NCI-H524 (cell line): ENCODE data around the gene GAB3.

Source experiments
- DNase-seq, 2 experiments: peaks; one replicate each; lab custom pipeline; 2025; lab: John Stamatoyannopoulos, UW

GAB3 gene, protein sequence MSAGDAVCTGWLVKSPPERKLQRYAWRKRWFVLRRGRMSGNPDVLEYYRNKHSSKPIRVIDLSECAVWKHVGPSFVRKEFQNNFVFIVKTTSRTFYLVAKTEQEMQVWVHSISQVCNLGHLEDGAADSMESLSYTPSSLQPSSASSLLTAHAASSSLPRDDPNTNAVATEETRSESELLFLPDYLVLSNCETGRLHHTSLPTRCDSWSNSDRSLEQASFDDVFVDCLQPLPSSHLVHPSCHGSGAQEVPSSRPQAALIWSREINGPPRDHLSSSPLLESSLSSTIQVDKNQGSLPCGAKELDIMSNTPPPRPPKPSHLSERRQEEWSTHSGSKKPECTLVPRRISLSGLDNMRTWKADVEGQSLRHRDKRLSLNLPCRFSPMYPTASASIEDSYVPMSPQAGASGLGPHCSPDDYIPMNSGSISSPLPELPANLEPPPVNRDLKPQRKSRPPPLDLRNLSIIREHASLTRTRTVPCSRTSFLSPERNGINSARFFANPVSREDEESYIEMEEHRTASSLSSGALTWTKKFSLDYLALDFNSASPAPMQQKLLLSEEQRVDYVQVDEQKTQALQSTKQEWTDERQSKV

DNA sequence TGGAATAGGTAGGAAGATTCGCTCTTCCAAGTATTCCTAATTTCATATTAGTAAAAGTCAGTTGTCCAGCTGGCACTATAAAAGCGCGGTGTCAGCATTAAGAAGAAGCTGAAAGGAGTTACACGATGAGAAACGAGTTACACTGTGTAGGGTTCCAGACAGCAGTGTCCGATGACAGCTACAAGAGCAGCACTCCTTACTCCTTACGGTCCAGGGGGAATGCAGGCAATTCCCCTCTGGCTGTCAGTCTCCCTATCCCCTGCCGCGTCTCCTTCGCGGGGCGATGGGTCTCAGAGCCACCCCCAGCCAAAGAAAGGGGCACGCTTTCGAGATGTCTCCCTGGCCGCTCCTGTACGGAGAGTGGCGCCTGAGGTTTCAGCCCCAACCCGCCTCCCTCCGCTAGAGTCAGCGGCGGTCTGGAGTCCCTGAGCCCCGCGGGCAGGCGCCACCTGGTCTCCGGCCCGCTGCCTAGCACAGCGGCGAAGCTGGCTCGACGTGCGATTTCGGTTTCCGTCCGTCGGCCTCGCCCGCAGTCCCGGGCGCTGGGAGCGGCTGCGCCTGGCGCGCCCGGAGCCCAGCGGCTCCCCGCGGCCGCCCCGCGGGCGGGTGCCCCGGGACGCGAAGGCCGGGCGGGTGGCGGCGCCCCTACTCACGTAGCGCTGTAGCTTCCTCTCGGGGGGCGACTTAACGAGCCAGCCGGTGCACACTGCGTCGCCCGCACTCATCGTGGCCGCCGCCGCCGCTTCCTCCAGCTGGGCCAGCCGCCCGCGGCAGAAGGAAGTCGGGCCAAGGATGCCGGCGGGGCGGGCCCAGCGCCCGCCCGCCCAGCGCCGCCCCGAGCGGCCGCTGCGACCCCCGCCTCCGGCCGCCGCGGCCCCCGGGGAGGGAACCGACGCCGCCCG lies at the start of gene GAB3:
Gene GAB3, minus strand, starts transcription at position 777 of the 902 bp plus-strand sequence. Its CDS starts 52 bp downstream, at position 725.
- DNase-seq = peak; percentile 25 to 59

DNA sequence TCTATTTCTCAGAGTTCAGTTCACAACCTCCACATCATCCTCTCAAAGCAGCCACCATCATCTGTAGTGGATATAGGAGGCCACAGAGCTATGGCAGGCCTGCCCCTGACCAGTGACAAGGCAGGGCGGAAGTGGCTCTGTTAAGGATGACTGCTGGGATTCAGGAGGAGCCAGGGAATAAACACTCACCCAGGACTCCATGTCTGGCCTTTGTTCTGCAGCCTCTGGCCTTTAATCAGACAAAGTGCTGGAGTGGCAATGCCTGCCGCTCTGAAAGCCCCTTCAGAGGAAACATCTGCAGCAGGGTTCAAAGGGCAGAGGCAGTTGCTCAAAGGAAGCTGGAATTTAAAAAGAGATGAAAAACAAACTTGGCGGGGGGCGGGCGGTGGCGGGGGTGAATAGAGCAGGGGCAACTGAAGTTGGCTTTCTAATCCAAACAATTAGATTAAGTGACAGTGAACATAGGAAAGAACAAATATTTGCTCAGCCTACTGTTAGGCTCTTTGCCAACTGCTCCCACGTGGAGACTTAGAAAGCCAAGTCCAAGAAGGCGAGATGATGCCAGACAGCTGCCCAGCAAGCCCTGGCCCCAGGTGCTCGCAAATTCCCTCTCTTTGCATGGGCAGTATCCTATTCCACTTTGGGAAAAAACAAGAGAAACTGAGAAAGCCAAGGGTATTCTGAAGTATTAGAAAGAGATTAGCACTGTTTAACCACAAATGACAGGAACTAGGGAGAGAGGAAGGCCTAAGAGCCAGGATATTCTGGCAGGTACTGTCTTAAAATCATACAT lies 48.9 kb upstream of the GAB3 start:
- DNase-seq = peak; percentile 7 to 41

DNA sequence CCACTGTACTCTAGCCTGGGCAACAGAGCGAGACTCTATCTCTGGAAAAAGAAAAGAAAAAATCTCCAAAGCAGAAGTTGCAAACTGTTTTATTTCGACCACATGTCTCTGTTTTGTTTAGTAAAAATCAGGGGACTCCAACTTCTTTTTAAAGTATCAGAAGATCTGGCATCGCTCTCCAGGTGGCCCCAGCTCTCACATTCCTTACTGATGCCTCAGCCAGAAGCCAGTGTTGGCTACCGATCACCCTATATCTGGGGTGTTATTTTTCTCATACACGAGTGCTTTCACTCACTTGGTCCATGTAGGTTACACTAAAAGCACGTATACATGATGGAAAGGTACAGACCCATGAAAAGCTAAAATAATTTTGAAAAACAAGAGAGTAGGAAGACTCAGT lies 46.1 kb upstream of the GAB3 start:
- no peak for DNase-seq

DNA sequence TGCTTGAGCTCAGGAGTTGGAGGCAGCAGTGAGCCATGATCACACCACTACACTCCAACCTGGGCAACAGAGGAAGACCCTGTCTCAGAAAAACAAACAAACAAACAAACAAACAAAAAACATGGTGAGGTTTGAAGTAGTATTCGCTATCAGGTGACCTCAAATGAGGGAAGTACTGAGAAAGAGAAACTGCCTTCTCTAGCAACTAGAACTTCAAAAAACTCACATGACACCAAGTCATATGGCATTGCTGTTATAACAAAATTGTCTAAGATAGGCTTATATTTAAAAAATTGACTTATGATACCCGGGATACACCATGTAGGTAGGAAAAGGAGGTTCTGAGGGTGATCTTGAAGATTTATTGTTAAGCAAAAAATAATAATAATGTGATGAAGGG lies 44.1 kb upstream of the GAB3 start:
- no peak for DNase-seq

DNA sequence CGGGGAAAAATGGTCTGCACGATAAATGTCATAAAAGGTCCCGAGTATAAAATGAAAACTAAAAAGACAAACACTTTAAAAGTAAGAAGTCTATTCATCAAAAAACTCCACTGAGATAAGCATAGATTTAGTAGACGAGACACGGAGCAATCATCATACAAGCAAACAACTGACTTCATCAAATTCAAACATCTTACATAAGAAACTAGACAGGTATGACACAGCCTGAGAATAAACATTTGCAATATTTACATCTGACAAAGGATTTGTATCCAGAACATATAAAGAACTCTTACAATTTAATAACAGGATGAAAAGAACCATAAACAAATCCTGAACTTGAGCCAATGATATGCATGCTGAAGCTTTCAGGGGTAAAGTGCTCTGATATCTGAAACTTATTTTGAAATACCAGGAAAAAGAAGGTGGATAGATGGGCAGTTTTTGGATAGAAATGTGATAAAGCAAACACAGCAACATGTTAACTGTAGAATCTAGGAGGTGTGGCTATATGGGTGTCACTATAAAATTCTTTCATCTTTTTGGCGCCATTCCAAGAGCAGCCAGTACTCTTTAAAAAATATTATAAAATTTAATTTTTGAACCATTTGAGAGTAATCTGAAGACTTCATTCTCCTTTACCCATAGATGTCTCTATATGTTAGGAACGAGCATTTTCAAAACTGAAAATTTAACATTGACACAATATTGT lies 42.4 kb upstream of the GAB3 start:
- no peak for DNase-seq

DNA sequence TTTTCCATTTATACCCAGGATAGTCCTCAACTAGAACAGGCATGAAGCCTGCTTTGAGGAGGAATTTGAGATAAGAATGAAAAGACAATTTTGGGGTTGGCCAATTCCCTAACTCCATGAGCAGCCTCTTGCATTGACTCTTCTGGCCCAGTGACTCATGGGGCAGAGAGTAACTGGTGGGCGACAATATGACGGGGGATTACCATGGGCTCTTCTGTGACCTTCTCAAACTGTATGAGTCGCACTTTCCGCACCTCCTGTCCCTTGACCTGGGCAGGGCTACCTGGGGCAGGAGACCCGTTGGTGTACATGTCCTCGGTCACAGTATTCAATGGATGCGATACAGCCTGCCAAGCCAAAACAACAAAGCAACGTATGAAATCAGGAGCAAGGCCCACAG lies 41.1 kb upstream of the GAB3 start:
- DNase-seq = no peak

DNA sequence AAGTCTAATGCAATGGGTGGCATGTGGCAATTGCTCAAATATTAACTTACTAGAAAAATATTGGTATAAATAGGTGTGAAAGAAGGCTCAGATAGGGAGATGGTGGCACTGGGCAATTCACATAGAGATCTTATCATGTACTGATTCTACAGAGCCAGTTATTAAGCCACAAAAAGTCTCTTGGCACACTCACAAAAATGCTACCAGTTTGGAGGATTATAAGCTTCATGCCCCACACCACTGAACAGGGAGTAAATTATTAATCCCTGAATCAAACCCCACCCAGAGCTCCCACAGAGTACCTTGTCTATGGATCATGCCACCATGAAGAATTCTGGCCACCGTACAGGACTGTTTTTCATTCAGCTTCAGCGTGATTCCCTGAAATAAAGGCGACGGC lies 40.6 kb upstream of the GAB3 start:
- no peak for DNase-seq

DNA sequence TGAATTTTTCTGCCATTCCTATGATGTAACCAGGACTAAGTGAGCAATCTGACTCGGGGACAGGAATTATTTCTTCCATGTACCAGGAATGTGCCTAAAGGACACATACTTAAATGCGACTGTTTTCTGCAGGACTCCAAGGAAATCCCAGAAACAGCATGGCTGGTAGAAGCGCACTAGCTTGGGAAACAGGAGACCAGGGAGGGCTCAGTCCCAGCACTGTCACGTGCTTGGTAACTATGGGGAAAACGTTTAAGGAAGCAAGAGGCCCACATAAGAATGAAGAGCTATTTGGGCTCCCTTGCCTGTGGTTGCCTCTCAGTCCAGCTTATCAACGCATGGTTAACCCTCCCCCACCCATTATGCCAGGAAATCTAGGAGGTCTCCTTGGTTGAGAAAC lies 34.8 kb upstream of the GAB3 start:
- no peak for DNase-seq

DNA sequence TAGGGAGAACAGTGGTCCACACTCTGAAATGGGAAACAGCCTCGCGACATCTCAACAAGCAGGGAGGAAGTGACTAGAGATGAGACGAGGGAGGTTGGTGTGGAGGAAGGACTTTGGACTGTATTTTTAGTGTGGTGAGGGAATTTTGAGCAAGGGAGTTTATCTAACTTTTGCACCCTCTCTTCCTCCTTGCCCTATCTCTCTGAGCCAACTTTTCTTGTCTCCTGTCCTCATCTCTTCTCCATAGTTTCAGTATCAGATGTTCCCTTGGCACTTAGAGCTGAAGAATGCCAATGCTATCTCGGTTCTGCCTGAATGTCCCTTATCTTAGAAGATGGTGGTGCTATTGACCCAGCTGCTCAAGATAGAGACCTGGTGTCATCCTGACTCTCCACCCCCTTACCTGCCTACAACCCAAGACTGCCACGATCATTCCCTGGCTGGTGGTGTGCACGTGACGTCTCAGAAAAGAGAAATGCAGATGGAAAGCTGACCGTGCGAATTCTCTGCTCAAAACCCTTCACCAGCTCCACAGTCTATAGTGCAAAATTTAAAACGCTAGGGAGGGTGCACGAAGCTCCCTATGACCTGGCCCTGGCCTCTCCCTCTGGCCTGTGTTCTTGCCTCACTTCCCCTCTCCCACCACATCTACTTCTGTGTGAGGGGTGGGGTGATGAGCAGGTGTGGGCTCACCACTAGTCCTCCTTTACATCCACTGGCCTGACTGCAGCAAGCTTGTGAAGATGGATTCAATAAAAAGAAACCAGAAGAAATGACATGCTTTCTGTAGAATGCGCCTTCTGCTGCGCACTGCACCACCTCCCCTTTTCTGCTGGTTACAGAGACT lies 33.5 kb upstream of the GAB3 start:
- DNase-seq = no peak

DNA sequence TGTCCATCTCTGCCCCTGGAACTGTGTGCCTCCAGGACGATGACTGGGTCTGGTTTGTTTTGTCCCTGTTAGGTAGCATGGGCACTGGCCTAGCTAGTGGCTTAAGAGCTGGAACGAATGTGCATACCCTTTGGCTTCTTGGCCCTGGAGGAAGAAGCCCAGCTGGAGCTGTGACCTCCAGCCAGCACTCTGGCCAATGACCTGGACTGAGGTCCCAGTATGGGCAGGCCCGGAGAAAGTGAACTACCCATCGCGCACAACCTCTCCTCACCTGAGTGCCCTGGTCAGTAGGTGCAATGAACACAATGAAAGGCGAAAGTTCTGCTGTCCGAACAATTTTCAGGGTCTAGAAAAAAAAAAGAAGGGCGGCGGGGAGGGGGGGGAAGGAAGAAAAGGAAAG lies 30.1 kb upstream of the GAB3 start:
- no peak for DNase-seq

DNA sequence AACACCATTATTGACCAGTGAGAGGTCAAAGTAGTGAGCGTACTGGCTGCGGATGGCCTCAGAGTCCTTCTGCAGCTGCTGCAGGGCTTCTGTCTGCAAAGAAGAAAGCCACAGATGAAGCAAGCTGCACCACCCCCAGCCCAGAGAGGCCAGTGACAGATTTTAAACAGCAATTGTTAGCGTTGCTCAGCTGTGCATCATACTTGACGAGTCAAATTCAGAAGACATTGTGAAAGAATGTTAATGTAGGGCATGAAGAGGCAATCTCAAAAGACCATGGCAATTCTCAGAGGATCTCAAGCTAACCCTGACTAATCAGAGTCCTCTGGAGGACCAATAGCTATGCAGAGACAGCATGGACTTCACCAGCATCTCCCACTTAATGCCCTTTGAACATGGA lies 28.4 kb upstream of the GAB3 start:
- peak in 1 of 2 experiments; percentile 15 for DNase-seq

DNA sequence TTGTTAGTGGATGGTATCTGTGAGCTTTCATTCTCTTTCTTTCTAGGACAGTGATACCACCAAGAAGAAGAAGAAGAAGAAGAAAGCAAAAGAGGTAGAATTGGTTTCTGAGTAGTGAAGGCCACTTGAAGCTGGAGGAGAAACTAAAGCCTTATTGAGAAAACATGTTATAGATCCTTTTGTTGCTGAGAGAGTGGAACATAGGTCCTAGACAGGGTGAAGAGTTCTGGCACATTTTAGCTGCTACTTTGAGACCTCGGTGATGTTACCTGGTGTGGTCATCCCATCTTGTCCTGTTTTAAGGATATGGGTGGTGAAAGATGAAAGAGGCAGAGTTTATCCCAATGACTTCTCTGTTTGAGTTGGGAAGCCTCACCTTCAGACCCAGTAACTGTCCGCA lies 25.9 kb upstream of the GAB3 start:
- no peak for DNase-seq

DNA sequence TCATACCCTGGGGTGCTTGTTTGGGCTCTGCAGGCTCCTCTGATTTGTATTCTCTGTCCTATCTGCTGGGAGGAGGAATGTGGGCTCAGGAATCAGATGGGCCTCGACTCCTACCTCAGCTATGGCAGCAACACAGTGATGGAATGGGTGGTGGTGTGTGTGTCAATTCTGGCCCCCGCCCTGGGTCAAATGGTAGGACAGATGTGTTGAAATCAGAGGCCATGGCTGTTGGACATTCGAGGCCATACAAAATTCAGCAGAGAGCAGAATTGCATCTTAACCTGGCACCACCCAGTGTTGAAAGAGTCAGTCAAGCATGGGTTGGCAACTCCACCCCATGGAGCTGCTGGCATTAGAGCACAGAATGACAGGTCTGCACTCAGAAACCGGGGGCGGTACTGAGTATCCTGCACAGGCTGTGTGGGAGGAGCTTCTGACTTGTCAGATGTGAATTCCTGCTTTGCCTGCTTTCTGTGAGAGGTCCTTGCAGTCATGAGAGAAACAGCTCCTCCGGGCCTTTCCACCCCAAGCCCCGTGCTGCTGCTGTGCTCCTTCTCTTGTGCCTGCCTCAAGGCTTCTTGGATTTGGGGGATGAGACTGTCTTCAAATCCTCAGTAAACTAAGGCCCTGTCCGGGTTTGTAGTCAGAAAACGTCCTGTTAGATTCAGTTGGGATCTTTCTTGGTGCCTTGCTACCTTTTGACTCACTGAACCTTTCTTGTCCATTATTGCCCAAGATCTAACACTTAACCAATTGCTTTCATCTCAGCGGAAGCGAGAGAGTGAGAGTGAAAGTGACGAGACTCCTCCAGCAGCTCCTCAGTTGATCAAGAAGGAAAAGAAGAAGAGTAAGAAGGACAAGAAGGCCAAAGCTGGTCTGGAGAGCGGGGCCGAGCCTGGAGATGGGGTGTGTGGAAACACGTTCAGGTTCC lies 24.8 kb upstream of the GAB3 start:
- no peak for DNase-seq

DNA sequence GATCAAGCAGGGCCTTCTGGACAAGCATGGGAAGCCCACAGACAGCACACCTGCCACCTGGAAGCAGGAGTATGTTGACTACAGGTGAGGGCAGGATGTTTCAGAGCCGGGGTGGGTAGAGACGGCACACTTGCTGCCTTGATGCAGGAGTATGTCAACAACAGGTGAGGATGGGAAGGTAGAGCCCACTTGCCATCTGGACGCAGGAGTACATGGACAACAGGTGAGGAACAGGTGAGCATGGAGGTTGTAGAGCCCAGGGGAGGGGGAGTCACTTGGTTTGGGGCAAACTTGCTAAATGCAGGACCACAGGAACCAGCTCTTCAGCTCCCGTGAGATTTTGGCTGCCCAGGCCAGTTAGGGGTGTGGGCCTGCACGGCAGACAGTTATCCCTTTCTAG lies 23.7 kb upstream of the GAB3 start:
- DNase-seq = no peak

DNA sequence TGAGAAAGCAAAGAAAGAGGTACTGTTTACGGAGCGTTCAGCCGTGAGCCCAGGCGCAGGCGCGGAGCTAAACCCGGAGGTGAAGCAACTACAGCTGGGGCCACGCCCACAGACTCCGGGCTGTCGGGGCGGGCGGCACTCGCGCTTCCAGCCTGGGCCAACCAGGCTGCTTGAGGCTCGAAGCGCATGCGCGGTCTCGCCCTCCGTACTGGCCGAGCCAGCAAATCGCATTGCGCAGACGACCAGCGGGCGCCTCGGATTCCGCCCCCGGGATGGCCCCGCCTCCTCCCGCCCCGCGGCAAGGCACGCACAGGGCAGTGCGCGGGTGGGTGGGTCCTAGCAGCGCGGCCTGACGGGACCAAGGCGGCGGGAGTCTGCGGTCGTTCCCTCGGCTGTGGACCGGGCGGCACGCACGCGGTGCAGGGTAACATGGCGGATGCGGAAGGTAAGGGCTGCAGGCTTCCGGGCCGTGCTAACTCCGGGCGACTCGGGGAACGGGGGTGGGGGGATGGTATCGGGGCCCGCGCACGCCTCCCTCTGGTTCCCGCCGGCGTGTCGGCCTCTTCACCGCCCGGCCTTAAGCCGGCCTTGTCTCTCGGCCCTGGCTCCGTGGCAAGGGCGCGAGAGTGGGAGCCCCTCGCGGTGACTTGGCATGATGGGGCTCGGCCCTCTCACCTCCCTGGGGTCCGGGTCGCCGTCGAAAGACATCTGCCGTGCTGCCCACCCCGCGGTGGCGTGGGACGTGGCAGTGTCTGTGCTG lies 11.8 kb upstream of the GAB3 start, which contains the start of gene DKC1:
Gene DKC1, plus strand, starts transcription at position 328 of the 760 bp plus-strand sequence. Its CDS starts 102 bp downstream, at position 430.
- peak; percentile 95 to 99 for DNase-seq

DNA sequence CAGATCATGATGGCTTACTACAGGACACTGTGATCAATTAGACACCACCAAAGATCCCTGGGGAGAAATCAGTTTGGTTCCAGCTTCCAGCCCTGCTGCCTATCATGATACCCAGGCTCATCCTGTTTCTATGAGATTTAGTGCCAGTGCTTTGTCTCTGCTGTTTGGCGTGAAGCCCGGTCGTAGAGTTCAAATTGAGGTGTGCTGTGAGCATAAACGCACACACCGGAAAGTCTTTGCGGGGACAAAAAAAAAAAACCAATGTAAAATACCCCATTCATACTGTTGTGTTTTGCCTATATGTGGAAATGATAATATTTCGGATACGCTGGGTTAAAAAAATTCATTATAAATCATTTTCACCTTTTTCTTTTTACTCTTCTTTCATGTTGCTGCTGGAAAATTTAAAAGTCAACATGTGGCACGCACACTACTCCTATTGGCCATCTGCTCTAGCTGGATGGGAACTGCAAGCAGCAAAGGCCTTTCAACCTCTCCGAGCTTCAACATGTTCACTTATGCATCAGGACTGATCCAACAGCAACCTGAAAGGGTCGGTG lies 11.2 kb upstream of the GAB3 start:
- DNase-seq = peak; percentile 35 to 55

DNA sequence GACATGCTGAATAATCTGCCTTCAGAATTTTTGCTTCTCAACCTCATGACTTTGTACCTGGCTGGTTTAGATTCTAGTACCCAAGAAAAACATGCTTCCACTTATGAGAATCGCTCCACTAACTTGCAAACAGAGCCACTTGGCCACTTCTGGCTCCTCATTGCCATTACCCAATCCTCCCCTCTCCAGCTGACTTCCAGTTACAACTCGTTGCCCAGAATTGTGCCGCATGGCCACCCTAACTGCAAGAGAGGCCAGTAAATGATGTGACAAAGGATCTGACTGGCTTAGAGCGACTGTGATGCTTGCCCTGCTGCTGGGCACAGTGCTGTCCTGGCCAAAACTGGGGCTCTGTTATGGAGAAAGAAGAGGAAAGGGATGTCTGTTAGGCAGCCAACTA lies 7.8 kb upstream of the GAB3 start:
- no peak for DNase-seq
